SIG-M5 treated with dmso at 0.1 percent for 504 hours (cell line): ENCODE data around the gene TIMELESS.
"Not testable (repeated sequence)": the region's sequence is repeated elsewhere in the genome, so short reads cannot be mapped to it uniquely, and the experiment has no call there.

Experiments used
- DNase-seq: peaks from one replicate; lab custom pipeline; 2025; ENCODE audit not compliant: unreplicated experiment; lab: John Stamatoyannopoulos, UW

Gene TIMELESS

GRCh38 chr12:56411781-56412639 lies 37.2 kb downstream of the TIMELESS start:
- DNase-seq = no peak

GRCh38 chr12:56410768-56411167 lies 38.5 kb downstream of the TIMELESS start:
- no peak for DNase-seq

GRCh38 chr12:56408799-56409417 lies 40.3 kb downstream of the TIMELESS start:
- no peak for DNase-seq

GRCh38 chr12:56404227-56404626 lies 45.0 kb downstream of the TIMELESS start:
- DNase-seq = not testable (repeated sequence)

- not testable (repeated sequence) for DNase-seq
These were observed 47.6 kb downstream of the TIMELESS start for GRCh38 chr12:56401612-56402011.

GRCh38 chr12:56401125-56401524 lies 48.1 kb downstream of the TIMELESS start:
- DNase-seq = not testable (repeated sequence)

GRCh38 chr12:56399466-56399865 lies 49.8 kb downstream of the TIMELESS start:
- DNase-seq = not testable (repeated sequence)

GRCh38 chr12:56398324-56398723 lies 50.9 kb downstream of the TIMELESS start:
- DNase-seq = no peak

- DNase-seq = no peak
These were observed 56.9 kb downstream of the TIMELESS start for GRCh38 chr12:56392331-56392730.

- DNase-seq = no peak
These were observed 57.5 kb downstream of the TIMELESS start for GRCh38 chr12:56391721-56392120.

- DNase-seq = no peak
These were observed 59.8 kb downstream of the TIMELESS start for GRCh38 chr12:56389412-56389811.

- DNase-seq = no peak
These were observed 62.0 kb downstream of the TIMELESS start for GRCh38 chr12:56387152-56387736.

- no peak for DNase-seq
These were observed 63.4 kb downstream of the TIMELESS start for GRCh38 chr12:56385873-56386272.

GRCh38 chr12:56382611-56383010 lies 66.6 kb downstream of the TIMELESS start:
- no peak for DNase-seq

- no peak for DNase-seq
These were observed 71.3 kb downstream of the TIMELESS start for GRCh38 chr12:56377989-56378316.

GRCh38 chr12:56377310-56377988 lies 71.8 kb downstream of the TIMELESS start:
- no peak for DNase-seq

GRCh38 chr12:56375598-56376434 lies 73.4 kb downstream of the TIMELESS start:
- DNase-seq = no peak

GRCh38 chr12:56374726-56375597 lies 74.3 kb downstream of the TIMELESS start:
- DNase-seq = no peak

GRCh38 chr12:56373515-56373914 lies 75.7 kb downstream of the TIMELESS start:
- no peak for DNase-seq

- DNase-seq = no peak
These were observed 82.3 kb downstream of the TIMELESS start for GRCh38 chr12:56366948-56367347.
